Adrenal gland (tissue), 12 donors: ENCODE measurements around the gene RABL6. TPM values are rescaled to one million over a fixed set of nuclear protein-coding genes. Genes with fewer than 3 reads are reported as not detected.

Experiments
- DNase-seq, 7 donors: peaks; one replicate each; pipeline ENCODE4 v3.0.0-alpha.2; 2019 to 2020
- H3K27ac ChIP-seq, 5 donors: fragments of 200-600 bp; sonication (generic) in 4 of 5; 1 replicate in 3 of 5; 2 replicates in 2 of 5; pipeline versions ENCODE4 v1.5.1 to v1.8.0; 2016 to 2020; ENCODE audit warnings: mild to moderate bottlenecking in 1 of 5
- H3K27me3 ChIP-seq: fragments of 200-600 bp; 2 replicates; pipeline ENCODE4 v1.8.0; 2021
- H3K36me3 ChIP-seq, 2 donors: fragments of 200-600 bp; replicated peaks in 1 of 2; 1 replicate in 1 of 2; 2 replicates in 1 of 2; pipeline versions ENCODE4 v1.5.1 to v1.8.0; 2018 to 2022
- H3K4me1 ChIP-seq, 2 donors: fragments of 200-600 bp; replicated peaks in 1 of 2; 1 replicate in 1 of 2; 2 replicates in 1 of 2; pipeline versions ENCODE4 v1.5.1 to v1.8.0; 2018 to 2021
- H3K4me3 ChIP-seq, 4 donors: fragments of 200-600 bp; sonication (generic) in 3 of 4; one replicate each; pipeline ENCODE4 v1.5.1; 2016 to 2018
- H3K9me3 ChIP-seq, 3 donors: fragments of 200-600 bp; sonication (generic) in 1 of 3; replicated peaks in 1 of 3; 1 replicate in 2 of 3; 2 replicates in 1 of 3; pipeline versions ENCODE4 v1.5.1 to v1.8.0; 2016 to 2021
- POLR2A ChIP-seq, 2 donors: fragments of 450-650 bp; IDR thresholded peaks; one replicate each; pipeline ENCODE4 v1.6.1; 2017; ENCODE audit warnings: antibody characterized with exemption in 2 of 2, mild to moderate bottlenecking in 2 of 2, moderate library complexity in 1 of 2
- WGBS, 4 donors: extraction: QIAGEN DNeasy Blood & Tissue Kit in 2 of 4; methylation state at CpG; one replicate each; pipeline versions ENCODE4 v1.1.5 to v1.1.7; 2013 to 2017; 5-methylcytosine and 5-hydroxymethylcytosine counted together
- intact Hi-C, 2 donors: fragments of 100-400 bp; cut with DNase I; formaldehyde crosslinking; loops; one replicate each; pipeline versions ENCODE4 v1.14.1 to v1.15.0; 2022 to 2023
- polyA plus RNA-seq, 3 donors: library from polyadenylated mRNA; stranded (reverse); fragments of 200-250 nt in 2 of 3; fragments of 350-450 nt in 1 of 3; fragmentation: Illumina TruSeq in 1 of 3; extraction: RNeasy Lipid Tissue Mini Kit (QIAGEN cat#74804) in 1 of 3; gene quantifications; one replicate each; pipeline ENCODE4 v1.2.3, GENCODE V29; 2013 to 2014
- total RNA-seq, 9 donors: library from RNA; depleted of rRNA in 4 of 9; stranded (reverse); fragments of >200 nt in 4 of 9; fragments of 120-200 nt in 1 of 9; fragmentation: NEBNext Ultra II Directional in 1 of 9; extraction: Animal tissue kit (Norgen Biotek cat#: 25700) in 1 of 9; gene quantifications; one replicate each; pipeline versions ENCODE4 v1.1.0 to v1.2.4, GENCODE V29; 2013 to 2023
- TF ChIP-seq, protein P1 (sequence below), 6 experiments: fragments of 450-650 bp in 4 of 6; fragments of 200-600 bp in 2 of 6; sonication (generic) in 1 of 6; IDR thresholded peaks; 1 replicate in 5 of 6; 2 replicates in 1 of 6; pipeline versions ENCODE4 v1.5.1 to v1.8.0; 2016 to 2021; ENCODE audit warnings: antibody characterized with exemption in 6 of 6, mild to moderate bottlenecking in 2 of 6, moderate library complexity in 1 of 6
- donor health status: healthy with polysubstance abuse.
- donor health status: Bipolar disorder and iron deficiency.
- donor health status: DM: yes; HTN: yes; CAD: no.
- donor health status: DM: no; HTN: no; CAD: no.
- donor health status: DM: no; HTN: no; CAD: no.
- donor health status: DM: yes; HTN: yes; CAD: no.

Gene RABL6
- total and polyA plus RNA-seq, 12 donors = 20.9 to 150 (median 61.0) TPM

GRCh38 chr9:136774416-136775045 lies 33.2 kb upstream of the RABL6 start:
- Histone ChIP-seq H3K27me3 (no peaks in the 10 kb centered on the region), H3K27ac (no peak overlapping the region), H3K9me3 (no peaks in the 10 kb centered on the region), H3K4me1 (no peaks in the 10 kb centered on the region), H3K36me3 (no peaks in the 10 kb centered on the region), H3K4me3 (no peak overlapping the region)
- intact Hi-C loops = no loop called here
- no peak for DNase-seq
- WGBS, 4 donors = 86 to 95% (median 92%) methylated on average over 10 to 12 of the region's 12 CpGs
- TF ChIP-seq, protein P1, sequence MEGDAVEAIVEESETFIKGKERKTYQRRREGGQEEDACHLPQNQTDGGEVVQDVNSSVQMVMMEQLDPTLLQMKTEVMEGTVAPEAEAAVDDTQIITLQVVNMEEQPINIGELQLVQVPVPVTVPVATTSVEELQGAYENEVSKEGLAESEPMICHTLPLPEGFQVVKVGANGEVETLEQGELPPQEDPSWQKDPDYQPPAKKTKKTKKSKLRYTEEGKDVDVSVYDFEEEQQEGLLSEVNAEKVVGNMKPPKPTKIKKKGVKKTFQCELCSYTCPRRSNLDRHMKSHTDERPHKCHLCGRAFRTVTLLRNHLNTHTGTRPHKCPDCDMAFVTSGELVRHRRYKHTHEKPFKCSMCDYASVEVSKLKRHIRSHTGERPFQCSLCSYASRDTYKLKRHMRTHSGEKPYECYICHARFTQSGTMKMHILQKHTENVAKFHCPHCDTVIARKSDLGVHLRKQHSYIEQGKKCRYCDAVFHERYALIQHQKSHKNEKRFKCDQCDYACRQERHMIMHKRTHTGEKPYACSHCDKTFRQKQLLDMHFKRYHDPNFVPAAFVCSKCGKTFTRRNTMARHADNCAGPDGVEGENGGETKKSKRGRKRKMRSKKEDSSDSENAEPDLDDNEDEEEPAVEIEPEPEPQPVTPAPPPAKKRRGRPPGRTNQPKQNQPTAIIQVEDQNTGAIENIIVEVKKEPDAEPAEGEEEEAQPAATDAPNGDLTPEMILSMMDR (IDR thresholded peaks at IDR 0.05) = no peak
- no peak for TF ChIP-seq POLR2A (IDR thresholded peaks at IDR 0.05)

GRCh38 chr9:136775191-136775590 lies 32.6 kb upstream of the RABL6 start:
- 71 to 94% (median 87%) methylated on average over 6 of the region's 6 CpGs for WGBS, 4 donors
- no peaks in the 10 kb centered on the region for H3K9me3 ChIP-seq
- TF ChIP-seq, protein P1 (IDR thresholded peaks at IDR 0.05) = no peak
- no peak for TF ChIP-seq POLR2A (IDR thresholded peaks at IDR 0.05)
- no peak overlapping the region for H3K4me3 ChIP-seq
- no peaks in the 10 kb centered on the region for H3K36me3 ChIP-seq
- no peaks in the 10 kb centered on the region for H3K27me3 ChIP-seq
- DNase-seq = no peak
- no peak overlapping the region for H3K27ac ChIP-seq
- H3K4me1 ChIP-seq = no peaks in the 10 kb centered on the region
- intact Hi-C loops = no loop called here

DNA sequence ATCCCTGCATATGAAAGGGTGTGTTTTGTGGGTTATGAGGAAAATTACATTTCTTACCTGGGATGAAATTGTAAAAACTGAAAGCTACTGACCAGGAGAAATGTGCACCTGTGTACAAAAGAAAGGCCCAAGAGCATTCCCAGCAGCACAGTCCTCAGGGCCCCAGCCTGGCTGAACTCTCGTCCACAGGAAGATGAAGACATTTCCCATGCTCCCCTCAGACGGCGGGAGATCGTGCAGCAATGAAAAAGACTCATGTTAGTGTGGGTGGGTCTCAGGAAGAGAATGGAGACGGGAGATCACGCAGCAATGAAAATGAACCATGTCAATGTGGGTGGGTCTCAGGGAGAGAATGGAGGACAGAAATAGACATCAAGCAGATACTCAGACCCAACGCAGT lies 30.8 kb upstream of the RABL6 start:
- TF ChIP-seq, protein P1 (IDR thresholded peaks at IDR 0.05) = no peak
- TF ChIP-seq POLR2A (IDR thresholded peaks at IDR 0.05) = no peak
- H3K36me3 ChIP-seq = no peaks in the 10 kb centered on the region
- H3K4me3 ChIP-seq = no peak overlapping the region
- H3K27ac ChIP-seq = no peak overlapping the region
- no peaks in the 10 kb centered on the region for H3K4me1 ChIP-seq
- 54 to 67% (median 66%) methylated on average over 7 of the region's 7 CpGs for WGBS, 4 donors
- intact Hi-C loops = no loop called here
- H3K9me3 ChIP-seq = no peaks in the 10 kb centered on the region
- no peak for DNase-seq
- H3K27me3 ChIP-seq = no peaks in the 10 kb centered on the region

DNA sequence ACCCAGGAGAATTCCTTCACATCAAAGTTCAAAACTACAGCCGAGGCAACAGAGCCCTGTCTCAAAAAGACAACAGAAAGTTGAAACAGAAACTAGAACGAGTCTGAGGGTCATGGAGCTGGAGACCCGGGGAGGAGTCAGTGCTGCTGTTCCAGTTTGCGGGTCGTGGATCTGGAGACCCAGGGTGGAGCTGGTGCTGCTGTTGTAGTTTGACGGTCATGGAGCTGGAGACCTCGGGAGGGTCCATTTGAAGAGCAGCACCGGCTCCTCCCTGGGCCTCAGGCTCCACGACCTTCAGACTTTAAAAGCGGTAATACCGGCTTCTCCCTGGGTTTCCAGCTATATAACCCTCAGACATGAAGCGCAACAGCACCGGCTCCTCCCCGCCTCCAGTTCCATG lies 30.4 kb upstream of the RABL6 start:
- WGBS, 4 donors = 62 to 73% (median 70%) methylated on average over 14 of the region's 14 CpGs
- intact Hi-C loops = no loop called here
- Histone ChIP-seq H3K36me3 (no peaks in the 10 kb centered on the region), H3K27ac (no peak overlapping the region), H3K4me1 (no peaks in the 10 kb centered on the region), H3K9me3 (no peaks in the 10 kb centered on the region), H3K4me3 (no peak overlapping the region), H3K27me3 (no peaks in the 10 kb centered on the region)
- no peak for DNase-seq
- TF ChIP-seq, protein P1 (IDR thresholded peaks at IDR 0.05) = no peak
- TF ChIP-seq POLR2A (IDR thresholded peaks at IDR 0.05) = no peak
